Cardiac fibroblast (primary cell): ENCODE data around the gene SHB.

ENCODE experiments used
- DNase-seq, 2 donors: peaks; one replicate each; pipeline versions ENCODE4 v3.0.0 to v3.0.0-alpha.2; 2010; ENCODE audit warnings: low read depth in 2 of 2
- H3K4me3 ChIP-seq, 2 donors: replicated peaks in 1 of 2; 1 replicate in 1 of 2; 2 replicates in 1 of 2; pipeline ENCODE4 v1.5.1; 2011; ENCODE audit warnings: low read depth in 2 of 2, low read length in 2 of 2, mild to moderate bottlenecking in 2 of 2, moderate library complexity in 1 of 2
- CTCF ChIP-seq: IDR thresholded peaks from one replicate; pipeline ENCODE4 v1.5.1; 2011; ENCODE audit warnings: low read depth, mild to moderate bottlenecking, low read length, inconsistent platforms

SHB gene

GRCh38 chr9:37919246-37919955, 149.6 kb downstream of the SHB start:
- TF ChIP-seq CTCF: no peak
- DNase-seq: no peak
- H3K4me3 ChIP-seq: no peak overlapping the region

GRCh38 chr9:37918665-37919170, 150.3 kb downstream of the SHB start:
- DNase-seq: no peak
- no peak overlapping the region for H3K4me3 ChIP-seq

GRCh38 chr9:37917801-37918664, 151.0 kb downstream of the SHB start:
- H3K4me3 ChIP-seq: no peak overlapping the region
- no peak for TF ChIP-seq CTCF
- DNase-seq: no peak

More at GRCh38 chr9:37918665-37919170, 150.3 kb downstream of the SHB start:
- no peak for TF ChIP-seq CTCF

- no peak overlapping the region for H3K4me3 ChIP-seq
- no peak for DNase-seq
- no peak for TF ChIP-seq CTCF
These were observed 151.7 kb downstream of the SHB start for GRCh38 chr9:37917313-37917731.

GRCh38 chr9:37916471-37917312, 152.3 kb downstream of the SHB start:
- H3K4me3 ChIP-seq: no peak overlapping the region
- DNase-seq: peak; percentile 31 to 44

More at GRCh38 chr9:37916471-37917312, 152.3 kb downstream of the SHB start:
- TF ChIP-seq CTCF: no peak
